ENCODE measurements around the gene TOMM7. TPM values are rescaled to one million over a fixed set of nuclear protein-coding genes. Genes with fewer than 3 reads are reported as not detected.

Gene TOMM7
- polyA plus RNA-seq, 1 donor (not counting 4 experiments of a cell fraction or from before 2014, with no cell fraction given) = 1,291 TPM

- H4K20me1 ChIP-seq (ENCODE audit: control insufficient read depth, extremely low read depth, insufficient read depth, low read length) = no peaks in the 10 kb centered on the region
- no peaks in the 10 kb centered on the region for H3K9me1 ChIP-seq (ENCODE audit: control insufficient read depth, extremely low read depth, insufficient read depth, low read length)
- no peak overlapping the region for H3K9ac ChIP-seq (ENCODE audit: control insufficient read depth, extremely low read depth, insufficient read depth, low read length)
- H3K79me2 ChIP-seq (ENCODE audit: control insufficient read depth, insufficient read depth, low read length) = no peaks in the 10 kb centered on the region
- no peak overlapping the region for H2AFZ ChIP-seq (ENCODE audit: control insufficient read depth, low read length)
- H3K4me3 ChIP-seq (ENCODE audit: control insufficient read depth in 2 of 3, extremely low read depth in 1 of 3, insufficient read depth in 2 of 3, low read depth in 1 of 3, low read length in 3 of 3) = no peak overlapping the region
- FAIRE-seq (no peak), DNase-seq (ENCODE audit: low read depth, low spot score) (no peak)
- H3K27me3 ChIP-seq (ENCODE audit: control insufficient read depth, extremely low read depth, insufficient read depth, low read length) = no peaks in the 10 kb centered on the region
- no peaks in the 10 kb centered on the region for H3K36me3 ChIP-seq (ENCODE audit: control insufficient read depth in 2 of 2, extremely low read depth in 1 of 2, insufficient read depth in 2 of 2, low read length in 2 of 2)
- no peaks in the 10 kb centered on the region for H3K9me3 ChIP-seq (ENCODE audit: control insufficient read depth, low read depth, low read length)
- dilution Hi-C loops (cut with MboI; ENCODE audit: extremely low pct_ligation_motif_present, low sequenced_read_pairs) = no loop called here
- no peak overlapping the region for H3K27ac ChIP-seq (ENCODE audit: control insufficient read depth, insufficient read depth, low read length)
- H3K4me1 ChIP-seq (ENCODE audit: control insufficient read depth, extremely low read depth, insufficient read depth, low read length) = no peaks in the 10 kb centered on the region
- TF ChIP-seq EZH2 (IDR thresholded peaks at IDR 0.05; ENCODE audit: low read length) (no peak), CTCF (optimal IDR thresholded peaks at IDR 0.05 in 1 of 3, IDR thresholded peaks at IDR 0.05 in 1 of 3, conservative IDR thresholded peaks at IDR 0.05 in 1 of 3; ENCODE audit: extremely low read depth in 1 of 3, insufficient read depth in 2 of 3, low read length in 3 of 3) (no peak)
- no peak overlapping the region for H3K4me2 ChIP-seq (ENCODE audit: control insufficient read depth, extremely low read depth, insufficient read depth, low read depth, low read length)
These were observed 34.7 kb downstream of the TOMM7 start for GRCh38 chr7:22787951-22788350.

GRCh38 chr7:22786290-22786932, 36.2 kb downstream of the TOMM7 start:
- no peaks in the 10 kb centered on the region for H3K9me1 ChIP-seq (ENCODE audit: control insufficient read depth, extremely low read depth, insufficient read depth, low read length)
- no peaks in the 10 kb centered on the region for H4K20me1 ChIP-seq (ENCODE audit: control insufficient read depth, extremely low read depth, insufficient read depth, low read length)
- no peak for DNase-seq (ENCODE audit: low read depth, low spot score)
- H3K79me2 ChIP-seq (ENCODE audit: control insufficient read depth, insufficient read depth, low read length) = no peaks in the 10 kb centered on the region
- H3K36me3 ChIP-seq (ENCODE audit: control insufficient read depth in 2 of 2, extremely low read depth in 1 of 2, insufficient read depth in 2 of 2, low read length in 2 of 2) = no peaks in the 10 kb centered on the region
- no peak overlapping the region for H3K9ac ChIP-seq (ENCODE audit: control insufficient read depth, extremely low read depth, insufficient read depth, low read length)
- no peaks in the 10 kb centered on the region for H3K9me3 ChIP-seq (ENCODE audit: control insufficient read depth, low read depth, low read length)
- no peaks in the 10 kb centered on the region for H3K4me1 ChIP-seq (ENCODE audit: control insufficient read depth, extremely low read depth, insufficient read depth, low read length)
- no peak overlapping the region for H3K27ac ChIP-seq (ENCODE audit: control insufficient read depth, insufficient read depth, low read length)
- FAIRE-seq = no peak
- H3K4me3 ChIP-seq (ENCODE audit: control insufficient read depth in 2 of 3, extremely low read depth in 1 of 3, insufficient read depth in 2 of 3, low read depth in 1 of 3, low read length in 3 of 3) = no peak overlapping the region
- H3K27me3 ChIP-seq (ENCODE audit: control insufficient read depth, extremely low read depth, insufficient read depth, low read length) = no peaks in the 10 kb centered on the region
- dilution Hi-C loops (cut with MboI; ENCODE audit: extremely low pct_ligation_motif_present, low sequenced_read_pairs) = no loop called here
- no peak overlapping the region for H3K4me2 ChIP-seq (ENCODE audit: control insufficient read depth, extremely low read depth, insufficient read depth, low read depth, low read length)
- H2AFZ ChIP-seq (ENCODE audit: control insufficient read depth, low read length) = no peak overlapping the region
- TF ChIP-seq CTCF (optimal IDR thresholded peaks at IDR 0.05 in 1 of 3, IDR thresholded peaks at IDR 0.05 in 1 of 3, conservative IDR thresholded peaks at IDR 0.05 in 1 of 3; ENCODE audit: extremely low read depth in 1 of 3, insufficient read depth in 2 of 3, low read length in 3 of 3) (no peak), EZH2 (IDR thresholded peaks at IDR 0.05; ENCODE audit: low read length) (no peak)
